Measurements from ENCODE around the gene P3H1.
"Not testable (repeated sequence)": the region's sequence is repeated elsewhere in the genome, so short reads cannot be mapped to it uniquely, and the experiment has no call there.

P3H1 gene

GRCh38 chr1:42769811-42770210, 3.0 kb upstream of the P3H1 start:
- DNase-seq = no peak

- DNase-seq = no peak
Observed at GRCh38 chr1:42768172-42768571, 1.3 kb upstream of the P3H1 start.

- DNase-seq = peak; percentile 4
Observed at GRCh38 chr1:42767510-42768000, 727 bp upstream of the P3H1 start.

- DNase-seq = peak; percentile 39
Observed at GRCh38 chr1:42765832-42766740, 742 bp downstream of the P3H1 start.

- DNase-seq = no peak
Observed at GRCh38 chr1:42765269-42765668, 1.6 kb downstream of the P3H1 start.

- DNase-seq = no peak
Observed at GRCh38 chr1:42762269-42762668, 4.6 kb downstream of the P3H1 start.

DNA sequence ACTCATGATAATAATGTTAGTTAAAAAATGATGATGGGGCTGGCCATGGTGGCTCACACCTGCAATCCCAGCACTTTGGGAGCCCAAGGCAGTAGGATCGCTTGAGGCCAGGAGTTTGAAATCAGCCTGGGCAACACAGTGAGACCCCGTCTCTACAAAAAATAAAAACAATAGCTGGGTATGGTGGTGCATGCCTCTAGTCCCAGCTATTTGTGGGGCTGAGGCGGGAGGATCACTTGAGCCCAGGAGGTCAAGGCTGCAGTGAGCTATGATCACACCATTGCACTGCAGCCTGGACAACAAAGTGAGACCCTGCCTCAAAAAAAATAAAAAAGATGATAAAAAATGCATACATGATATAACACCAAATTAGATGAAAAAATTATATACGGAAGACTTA, 5.3 kb downstream of the P3H1 start:
- no peak for DNase-seq

DNA sequence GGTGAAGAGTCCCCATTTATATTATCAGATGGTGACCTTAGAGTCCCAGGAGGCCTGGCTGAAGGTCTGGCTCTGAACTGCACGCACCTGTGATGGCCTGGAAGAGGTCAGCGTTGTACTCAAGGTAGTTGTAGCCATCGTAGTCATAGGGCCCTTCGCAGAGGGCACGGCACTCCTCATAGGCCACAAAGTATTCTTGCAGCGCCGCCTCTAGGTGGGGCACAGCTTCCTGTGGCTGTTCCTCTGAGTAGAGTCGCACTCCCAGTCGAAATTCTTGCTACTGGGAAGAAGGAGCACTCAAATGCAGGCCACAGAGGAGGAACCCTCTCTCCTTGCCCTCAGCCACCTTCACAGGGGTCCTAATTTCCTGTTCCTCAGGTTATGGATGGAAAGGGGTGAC, 7.7 kb downstream of the P3H1 start:
- peak; percentile 11 for DNase-seq

DNA sequence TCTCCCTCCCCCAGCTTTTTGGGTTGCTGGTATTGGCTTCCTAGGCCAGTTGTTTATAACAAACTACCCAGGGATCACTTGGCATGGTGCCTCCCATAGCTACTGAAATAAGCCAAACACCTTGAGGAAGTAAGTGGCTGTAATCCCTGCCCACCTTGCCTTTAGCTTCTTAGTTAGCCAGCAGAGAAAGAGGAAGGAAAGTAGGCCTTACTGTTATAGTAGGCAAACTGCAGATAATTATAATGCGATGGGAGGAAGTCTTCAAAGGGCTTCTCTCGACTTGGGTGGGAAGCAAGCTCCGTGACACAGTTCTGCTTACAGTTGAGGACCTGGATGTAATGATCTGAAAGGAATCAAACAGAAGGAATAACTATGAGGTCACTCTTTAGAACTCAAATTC, 8.2 kb downstream of the P3H1 start:
- no peak for DNase-seq

DNA sequence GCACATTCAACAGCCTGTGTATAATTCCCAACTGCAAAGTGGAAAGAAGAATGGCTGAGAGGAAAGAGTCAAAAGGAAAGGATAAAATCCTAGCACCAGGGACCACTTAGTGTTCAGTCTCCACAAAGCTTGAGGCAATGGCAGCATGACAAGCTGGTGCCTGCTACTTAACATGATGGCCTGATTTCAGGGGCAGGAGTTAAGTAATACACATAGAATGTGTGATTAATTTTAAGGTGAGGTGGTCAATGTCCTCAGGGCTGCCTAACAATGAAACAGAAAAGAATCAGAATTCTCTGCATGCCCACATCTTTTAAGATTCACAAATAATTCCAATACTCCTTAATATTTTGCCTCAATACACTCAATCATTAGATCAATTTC, 8.9 kb downstream of the P3H1 start:
- DNase-seq = no peak

DNA sequence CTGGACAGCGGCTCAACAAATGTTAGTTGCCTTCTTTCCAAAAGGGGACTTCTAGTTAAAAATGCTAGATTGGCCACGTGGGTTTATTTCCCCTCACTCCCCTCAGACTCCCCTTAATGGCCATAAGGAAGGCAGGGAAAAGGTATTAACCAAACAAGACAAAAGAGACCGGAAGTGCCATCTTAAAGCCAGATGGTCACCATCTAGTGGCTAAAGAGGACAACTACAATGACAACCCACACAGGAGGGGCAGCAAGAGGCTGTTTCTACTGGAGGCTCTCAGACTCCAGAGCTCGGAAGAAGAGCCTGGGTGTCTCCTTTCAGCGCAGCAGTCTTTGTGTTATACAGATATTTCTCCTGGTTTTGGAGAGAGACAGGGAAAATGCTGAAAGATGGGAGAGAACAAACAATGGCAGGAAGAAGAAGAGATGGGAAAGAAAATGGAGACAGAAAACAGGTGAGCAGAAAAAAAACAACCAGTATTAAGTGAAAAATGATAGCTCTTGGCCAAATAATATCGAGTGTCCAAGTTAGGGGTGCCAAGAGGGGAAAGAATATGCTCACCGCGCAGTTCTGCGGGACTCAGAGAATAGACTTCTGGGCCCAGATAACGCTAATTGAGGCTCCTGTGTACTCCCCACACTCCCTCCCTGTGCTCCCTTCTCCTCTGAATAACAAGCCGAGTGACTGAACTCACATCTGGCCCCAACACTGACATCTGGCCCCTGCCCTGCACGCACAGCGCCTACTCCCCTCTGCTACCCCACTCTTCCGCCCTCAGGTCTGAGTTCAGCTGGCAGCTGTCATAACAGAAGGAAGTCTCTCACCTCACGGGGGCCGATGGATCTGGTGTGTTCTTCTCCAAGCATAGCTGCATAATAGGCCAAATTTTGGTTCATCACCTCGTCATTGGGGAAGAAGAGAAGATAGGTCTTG, 9.6 kb downstream of the P3H1 start:
- DNase-seq = peak; percentile 69

DNA sequence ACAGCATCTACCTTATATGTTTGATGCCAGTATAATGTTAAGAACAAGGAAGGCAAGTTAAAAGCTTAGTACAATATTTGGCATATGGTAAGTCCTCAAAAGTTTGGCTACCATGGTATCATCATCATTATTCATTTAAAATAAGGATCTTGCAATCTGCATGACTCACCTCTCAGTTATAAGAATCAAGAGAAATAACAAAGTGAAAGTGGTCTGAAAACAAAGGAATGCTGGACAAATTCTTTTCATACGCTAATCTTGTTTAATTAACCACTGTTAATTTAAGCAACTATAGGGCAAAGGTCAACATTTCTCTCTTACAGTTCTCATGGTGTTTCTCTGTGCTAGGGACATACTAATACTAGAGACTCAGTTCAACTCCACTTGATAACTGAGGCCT, 13.8 kb downstream of the P3H1 start:
- peak; percentile 36 for DNase-seq

DNA sequence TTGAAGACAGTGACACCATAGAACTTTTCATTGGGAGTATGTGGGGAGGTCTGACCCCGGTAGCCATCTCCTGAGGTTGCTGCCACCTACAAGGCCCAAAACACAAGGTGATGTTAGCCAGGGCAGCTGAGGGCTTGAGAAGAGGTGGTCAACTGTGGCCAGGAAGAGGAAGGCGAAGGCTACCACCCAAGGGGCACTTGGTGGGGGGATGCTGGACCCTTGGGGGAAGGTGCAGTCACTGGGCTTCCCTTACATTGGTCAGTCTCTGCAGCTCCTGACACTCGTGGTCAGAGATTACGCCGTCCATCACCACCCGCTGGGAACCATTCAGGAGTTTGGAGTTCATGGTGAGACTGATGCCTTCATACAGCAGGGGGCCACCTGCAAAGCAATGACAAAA, 14.5 kb downstream of the P3H1 start:
- DNase-seq = no peak

DNA sequence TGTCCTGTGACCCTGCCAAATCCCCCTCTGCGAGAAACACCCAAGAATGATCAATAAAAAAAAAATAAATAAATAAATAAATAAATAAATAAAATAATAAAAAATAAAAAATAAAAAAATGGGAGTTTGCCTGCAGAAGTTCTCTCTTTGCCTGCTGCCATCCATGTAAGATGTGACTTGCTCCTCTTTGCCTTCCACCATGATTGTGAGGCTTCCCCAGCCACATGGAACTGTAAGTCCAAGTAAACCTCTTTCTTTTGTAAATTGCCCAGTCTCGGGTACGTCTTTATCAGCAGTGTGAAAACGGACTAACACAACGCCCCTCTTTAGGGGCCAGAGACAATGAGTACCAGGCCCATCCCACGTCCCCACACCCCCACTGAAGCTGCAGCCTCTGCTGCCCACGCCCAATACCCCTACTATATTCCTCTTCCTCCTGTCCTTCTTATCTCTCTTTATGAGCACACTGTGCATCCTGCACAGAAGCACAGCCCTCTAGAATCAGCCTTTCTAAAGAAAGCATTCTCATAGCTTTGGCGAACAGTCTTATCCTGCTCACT, 15.2 kb downstream of the P3H1 start:
- not testable (repeated sequence) for DNase-seq

- no peak for DNase-seq
Observed at GRCh38 chr1:42750041-42750440, 16.8 kb downstream of the P3H1 start.

DNA sequence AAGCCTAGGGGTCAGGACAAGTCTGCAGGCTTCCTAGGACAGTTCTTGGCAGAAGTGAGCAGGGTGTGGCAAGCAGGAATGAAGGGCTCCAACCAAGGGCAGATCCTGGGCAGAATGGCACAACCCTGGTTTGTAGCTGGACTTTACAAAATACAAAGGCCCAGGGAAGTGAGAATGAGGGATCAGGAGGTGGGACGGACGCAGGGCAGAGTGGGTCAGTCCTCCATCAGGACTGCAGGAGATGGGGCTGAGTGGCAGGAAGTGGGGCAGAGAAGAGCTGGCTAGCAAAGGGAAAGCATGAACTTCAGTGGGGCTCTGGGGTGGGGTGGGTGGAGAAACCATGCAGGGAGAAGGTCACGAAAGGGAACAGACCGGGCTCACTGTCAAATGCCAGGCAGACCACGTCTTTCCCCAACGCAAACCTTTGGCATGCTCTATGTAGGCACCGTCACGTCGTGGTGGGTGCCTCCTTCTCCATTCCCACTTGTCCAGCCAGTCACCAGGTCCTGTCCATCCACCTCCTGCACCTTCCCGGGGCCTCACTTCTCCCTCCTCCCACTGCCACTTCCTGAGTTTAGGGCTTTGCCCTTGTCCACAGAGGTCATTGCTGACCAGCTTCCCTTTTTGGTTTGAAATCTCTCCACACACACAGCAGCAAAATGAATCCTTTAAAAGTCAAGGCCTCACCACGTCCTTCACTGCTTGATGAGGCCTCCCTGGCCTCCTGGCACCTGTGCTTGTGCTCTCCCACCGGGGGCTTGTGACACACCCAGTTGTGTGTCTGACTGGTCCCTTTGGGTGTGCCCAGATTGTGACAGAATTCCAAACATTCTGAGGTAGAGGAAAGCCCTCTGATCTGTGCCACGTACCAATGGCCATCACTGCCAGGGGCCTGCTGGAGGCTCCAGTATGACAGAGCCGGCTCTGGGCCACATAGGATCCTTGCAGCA, 18.1 kb downstream of the P3H1 start:
- DNase-seq = peak; percentile 55

DNA sequence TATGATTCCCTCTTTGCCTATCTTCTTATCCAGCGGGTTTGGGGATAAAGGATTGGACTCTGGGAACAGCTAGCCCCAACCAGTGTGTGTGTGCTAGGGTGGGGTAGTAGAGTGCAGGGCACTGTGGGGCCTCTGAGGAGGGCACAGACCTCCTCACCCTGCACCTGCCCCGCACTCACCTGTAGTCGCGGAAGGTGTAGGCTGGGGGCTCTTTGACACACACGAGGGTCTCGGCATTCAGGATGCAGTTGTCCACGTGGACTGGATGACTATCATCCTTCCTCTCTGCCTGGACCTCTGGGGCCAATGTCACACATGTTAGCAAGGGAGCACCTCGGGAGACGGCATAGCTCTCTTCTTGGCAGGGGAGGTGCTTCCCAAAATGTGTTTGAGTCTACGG, 18.8 kb downstream of the P3H1 start:
- DNase-seq = no peak

DNA sequence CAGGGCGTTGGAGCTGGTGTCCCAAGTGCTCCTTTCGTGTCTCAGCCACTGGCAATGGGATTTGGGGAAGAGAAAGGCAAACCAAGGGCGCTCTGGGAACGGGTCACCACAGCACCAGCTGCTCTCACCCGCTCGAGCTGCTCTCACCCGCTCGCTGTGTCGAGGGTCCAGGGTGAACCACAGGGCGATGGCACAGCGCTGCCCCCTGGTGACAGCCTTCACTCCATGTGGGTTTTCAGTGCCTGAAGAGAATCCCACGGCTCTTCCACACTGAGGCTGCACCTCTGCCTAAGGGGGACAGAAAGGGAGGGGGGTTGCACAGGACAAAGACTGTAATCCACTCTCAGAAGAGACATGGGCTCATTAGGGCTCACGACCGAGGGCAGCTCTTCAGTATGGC, 19.7 kb downstream of the P3H1 start:
- peak; percentile 18 for DNase-seq

DNA sequence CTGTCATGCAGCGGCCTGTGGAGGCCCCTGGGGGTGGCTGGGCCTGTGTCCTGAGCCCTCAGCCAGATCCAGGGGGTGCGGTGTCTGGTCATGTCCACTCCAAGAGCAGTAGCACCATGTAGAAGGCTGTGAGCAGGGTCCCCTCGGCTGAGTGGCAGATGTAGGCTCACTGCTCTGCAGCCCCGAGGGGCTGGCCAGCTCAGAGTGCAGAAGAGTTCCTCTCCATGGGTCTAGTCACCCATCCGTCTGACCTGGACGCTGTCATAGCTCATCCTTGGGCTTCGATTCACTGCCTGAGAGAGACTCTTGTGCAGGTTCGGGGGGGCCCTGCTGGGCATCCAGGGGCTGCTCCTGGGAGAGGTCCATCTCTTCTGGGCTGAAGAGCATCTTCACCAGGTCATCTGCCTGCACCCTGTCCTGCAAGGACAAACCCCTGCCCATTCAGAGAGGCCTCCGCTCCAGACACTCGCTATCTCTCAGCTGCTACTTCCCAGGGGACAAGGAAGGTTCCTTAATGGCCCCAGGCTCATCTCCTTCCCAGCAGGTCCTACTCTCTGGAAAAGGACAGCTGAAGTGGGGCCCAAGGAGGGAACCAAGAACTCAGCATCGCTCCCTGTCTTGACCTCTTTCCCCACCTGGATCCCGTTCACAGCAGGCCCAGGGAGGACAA, 20.3 kb downstream of the P3H1 start:
- DNase-seq = no peak

- no peak for DNase-seq
Observed at GRCh38 chr1:42745851-42746250, 21.0 kb downstream of the P3H1 start.

DNA sequence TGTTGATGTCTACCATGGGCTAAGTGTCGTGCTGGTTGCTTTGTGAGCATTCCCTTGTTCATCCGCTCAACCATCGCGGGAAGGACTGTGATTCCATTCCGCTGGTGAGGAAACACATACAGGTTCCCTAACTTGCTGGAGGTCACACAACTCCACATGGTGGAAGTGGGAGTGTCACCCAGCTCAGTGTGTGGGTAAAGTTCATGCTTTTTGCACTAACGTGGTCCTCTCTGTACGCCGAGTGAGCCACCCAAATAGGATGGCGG, 22.7 kb downstream of the P3H1 start:
- no peak for DNase-seq

Data from inflammatory macrophage treated with lipopolysaccharide for 4 hours (primary cell).